Measurements from ENCODE around the gene FAM25A.
"Not testable (repeated sequence)": the region's sequence is repeated elsewhere in the genome, so short reads cannot be mapped to it uniquely, and the experiment has no call there.

FAM25A gene

DNA sequence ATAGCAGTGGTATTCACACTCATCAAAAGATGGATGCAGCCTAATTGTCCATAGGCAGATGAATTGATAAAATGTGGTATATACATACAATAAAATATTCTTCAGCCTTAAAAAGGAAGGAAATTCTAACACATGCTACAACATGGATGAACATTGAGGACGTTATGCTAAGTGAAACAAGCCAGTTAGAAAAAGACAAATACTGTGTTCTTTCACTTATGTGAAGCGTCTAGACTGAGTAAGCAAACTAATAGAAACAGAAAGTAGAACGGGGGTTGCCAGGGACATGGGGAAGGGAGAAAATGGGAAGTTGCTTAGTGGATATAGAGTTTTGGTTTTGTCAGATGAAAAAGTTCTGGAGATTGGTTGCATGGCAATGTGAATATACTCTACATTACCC lies 6.6 kb upstream of the FAM25A start:
- not testable (repeated sequence) for DNase-seq (ENCODE audit: low read depth)

DNA sequence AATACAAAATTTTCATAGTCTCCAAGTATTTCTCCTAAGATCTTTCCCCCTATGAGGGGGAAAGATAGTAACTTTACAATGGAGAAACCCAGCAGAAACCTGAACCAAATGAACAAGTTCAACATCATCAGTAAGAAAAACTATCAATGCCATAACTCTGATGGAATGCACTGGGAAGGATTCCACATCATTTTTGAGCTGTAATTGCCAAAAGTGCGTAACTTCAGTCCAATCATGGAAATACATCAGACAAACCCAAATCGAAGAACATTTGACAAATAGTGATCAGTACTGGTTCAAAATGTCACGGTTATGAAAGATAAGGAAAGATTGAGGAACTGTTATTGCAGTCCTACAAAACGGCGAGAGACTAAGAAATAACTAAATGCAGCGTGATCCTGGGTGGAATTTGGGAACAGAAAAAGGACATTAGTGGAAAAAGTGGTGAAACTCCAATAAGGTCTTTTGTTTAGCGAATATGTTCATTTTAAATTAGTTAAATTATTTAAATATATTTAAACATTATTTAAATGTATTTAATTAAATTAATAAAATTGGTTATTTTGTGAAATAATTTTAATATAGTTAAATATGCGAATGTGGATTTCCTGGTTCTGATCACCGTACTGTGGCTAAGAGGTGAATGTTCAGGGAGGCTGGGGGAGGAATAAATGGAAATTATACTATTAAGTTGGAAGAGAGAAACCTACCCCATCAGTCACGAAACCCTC lies 4.9 kb upstream of the FAM25A start:
- DNase-seq (ENCODE audit: low read depth): not testable (repeated sequence)

DNA sequence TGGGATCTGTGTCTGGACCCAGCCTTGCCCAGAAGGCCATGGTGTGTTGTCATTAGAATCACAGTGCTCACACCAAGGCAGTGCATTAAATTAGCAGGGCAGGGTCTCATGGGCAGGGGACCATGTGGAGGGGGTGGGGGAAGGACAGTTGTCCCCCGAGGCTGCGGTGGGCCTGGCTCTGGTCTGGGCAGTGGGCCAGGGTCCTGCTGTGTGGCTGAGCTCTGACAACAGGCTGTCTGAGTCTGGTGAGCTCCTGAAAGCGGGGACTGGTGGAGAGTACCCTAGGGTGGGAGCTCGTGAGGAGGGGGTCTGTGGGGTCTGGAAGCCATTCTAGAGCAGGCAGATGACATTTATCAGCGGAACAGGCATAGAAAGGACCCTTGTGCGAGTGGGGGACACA lies 2.0 kb upstream of the FAM25A start:
- not testable (repeated sequence) for DNase-seq (ENCODE audit: low read depth)

DNA sequence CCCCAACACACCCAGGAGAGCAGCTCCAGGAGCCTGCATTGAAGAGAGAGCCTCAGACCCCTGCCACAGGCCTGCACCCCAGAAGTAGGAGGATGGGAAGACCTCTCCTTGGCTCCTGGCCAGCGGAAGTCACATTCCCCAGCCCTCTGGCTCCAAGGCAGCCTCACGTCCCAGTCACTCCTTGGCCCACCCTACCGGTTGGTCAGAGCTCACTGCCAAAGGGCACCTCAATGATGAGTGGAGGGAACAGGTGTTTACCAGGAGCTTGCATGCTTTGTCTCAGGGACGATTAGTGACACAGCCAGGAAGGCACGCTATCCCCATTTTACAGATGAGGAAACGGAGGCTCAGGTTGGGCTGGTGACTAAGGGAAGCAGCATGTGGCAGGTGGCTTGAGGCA lies 1.0 kb upstream of the FAM25A start:
- not testable (repeated sequence) for DNase-seq (ENCODE audit: low read depth)

DNA sequence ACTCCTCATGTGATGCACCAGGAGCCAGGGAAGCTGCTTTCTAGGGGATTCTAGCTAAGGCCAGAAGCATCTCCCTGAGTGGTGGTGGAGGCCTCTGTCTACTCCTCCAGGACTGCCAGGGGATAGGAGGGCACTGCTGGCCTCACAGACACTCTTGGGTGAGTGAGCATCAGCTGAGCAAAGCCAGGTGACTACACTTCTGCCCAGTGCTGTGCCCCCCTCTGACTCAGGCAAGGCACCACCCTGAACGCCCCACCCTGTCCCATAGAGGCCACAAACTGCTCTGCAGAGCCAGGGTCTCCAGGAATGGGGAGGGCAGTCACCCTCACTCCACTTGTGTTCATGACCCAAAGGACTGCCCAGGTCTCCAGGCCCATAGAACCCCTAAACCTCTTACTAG lies 590 bp upstream of the FAM25A start:
- not testable (repeated sequence) for DNase-seq (ENCODE audit: low read depth)

DNA sequence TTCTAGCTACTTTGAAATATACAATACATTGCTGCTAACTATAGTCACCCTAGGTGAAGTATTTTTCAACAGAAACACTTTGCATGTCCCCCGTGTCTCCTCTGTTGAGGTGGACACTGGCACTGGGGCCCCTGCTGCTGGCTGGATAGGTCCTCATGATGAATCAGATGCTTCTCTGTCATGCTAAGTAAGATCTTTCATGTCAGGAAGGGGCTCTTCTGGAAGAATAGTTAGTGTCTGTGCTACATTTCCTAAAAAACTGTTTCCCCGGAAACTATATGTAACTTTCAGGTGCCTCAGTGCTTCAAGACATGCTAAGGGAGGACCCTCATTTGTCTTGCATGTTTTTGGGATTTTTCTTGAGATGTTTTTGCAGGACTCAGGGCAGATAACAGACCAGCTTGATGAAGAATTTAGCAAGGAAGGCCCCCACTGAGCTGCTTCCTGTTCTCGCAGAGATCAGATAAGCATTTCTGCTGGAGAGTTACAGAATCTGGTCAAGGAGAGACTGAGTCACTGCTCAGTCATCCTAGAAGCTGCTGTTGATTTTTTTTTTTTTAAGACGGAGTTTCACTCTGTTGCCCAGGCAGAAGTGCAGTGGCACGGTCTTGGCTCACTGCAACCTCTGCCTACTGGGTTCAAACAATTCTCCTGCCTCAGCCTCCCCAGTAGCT lies 5.3 kb downstream of the FAM25A start:
- DNase-seq (ENCODE audit: low read depth): not testable (repeated sequence)

DNA sequence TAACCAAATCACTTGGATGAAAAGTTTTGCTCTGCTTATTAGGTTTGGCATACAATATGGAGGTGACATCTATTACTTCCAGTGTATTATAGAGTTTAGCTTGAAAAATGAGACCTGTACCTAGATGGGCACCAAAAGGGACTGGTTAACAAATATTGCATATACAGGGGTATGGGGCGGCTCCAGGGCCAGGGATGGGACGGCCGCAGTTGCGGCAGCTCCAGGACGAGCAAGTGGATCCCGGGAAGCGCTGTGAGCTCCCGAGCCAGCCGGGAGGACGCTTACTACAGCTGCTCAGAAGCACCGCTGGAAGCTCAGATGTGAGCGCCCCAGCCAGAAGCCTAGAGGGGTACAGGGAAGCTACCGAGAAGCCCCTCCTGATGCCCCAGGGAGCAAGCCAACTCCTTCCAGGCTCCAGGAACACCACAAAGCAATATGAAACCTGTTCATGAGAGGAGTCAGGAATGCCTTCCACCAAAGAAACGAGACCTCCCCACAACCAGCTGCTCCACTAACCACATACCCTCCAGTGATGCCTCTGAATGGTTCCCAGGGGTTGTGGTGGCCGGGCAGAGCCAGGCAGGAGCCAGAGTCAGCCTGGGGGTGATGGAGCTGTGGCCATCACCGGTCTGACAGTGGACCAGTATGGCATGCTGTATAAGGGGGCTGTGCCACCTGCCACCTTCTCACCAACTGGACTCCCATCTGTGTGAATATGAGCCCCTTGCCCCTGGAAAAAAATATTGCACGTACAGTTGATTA lies 6.8 kb downstream of the FAM25A start:
- DNase-seq (ENCODE audit: low read depth): not testable (repeated sequence)

DNA sequence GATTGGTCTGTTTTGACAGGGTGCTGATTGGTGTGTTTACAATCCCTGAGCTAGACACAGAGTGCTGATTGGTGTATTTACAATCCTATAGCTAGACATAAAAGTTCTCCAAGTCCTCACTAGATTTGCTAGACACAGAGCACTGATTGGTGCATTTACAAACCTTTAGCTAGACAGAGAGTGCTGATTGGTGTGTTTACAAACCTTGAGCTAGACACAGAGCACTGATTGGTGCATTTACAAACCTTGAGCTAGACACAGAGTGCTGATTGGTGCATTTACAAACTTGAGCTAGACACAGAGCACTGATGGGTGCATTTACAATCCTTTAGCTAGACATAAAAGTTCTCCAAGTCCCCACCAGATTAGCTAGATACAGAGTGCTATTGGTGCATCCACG lies 10.3 kb downstream of the FAM25A start:
- not testable (repeated sequence) for DNase-seq (ENCODE audit: low read depth)

DNA sequence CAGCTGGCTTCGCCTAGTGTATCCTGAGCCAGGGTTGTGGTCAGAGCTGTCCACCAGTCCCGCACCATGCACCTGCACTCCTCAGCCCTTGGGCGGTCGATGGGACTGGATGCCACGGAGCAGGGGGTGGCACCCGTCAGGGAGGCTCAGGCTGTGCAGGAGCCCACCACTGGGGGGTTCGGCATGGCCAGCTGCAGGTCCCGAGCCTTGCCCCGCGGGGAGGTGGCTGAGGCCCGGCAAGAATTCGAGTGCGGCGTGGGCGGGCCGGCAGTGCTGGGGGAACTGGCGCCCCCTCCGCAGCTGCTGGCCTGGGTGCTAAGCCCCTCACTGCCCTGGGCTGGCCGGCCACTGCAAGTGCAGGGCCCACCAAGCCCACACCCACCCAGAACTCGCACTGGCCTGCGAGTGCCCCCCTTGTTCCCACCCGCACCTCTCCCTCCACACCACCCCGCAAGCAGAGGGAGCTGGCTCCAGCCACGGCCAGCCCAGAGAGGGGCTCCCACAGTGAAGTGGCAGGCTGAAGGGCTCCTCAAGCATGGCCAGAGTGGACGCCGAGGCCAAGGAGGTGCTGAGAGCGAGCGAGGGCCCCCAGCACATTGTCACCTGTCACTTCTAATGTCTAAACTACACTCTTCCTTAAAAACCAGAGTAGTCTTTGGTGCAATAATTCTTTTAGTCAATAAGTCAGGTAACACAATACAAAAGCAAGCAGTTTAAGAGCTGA lies 11.0 kb downstream of the FAM25A start:
- no peak for DNase-seq (ENCODE audit: low read depth)

DNA sequence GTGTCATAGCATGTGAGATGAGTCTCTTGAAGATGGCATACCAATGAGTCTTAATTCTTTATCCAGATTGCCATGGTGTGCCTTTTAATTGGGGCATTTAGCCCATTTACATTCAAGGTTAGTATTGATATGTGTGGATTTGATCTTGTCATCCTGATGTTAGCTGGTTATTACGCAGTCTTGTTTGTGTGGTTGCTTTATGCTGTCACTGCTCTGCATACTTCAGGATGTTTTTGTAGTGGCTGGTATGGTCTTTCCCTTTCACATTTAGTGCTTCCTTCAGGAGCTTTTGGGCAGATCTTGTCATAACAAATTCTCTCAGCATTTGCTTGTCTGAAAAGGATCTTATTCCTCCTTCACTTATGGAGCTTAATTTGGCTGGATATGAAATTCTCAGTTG lies 16.5 kb downstream of the FAM25A start:
- DNase-seq (ENCODE audit: low read depth): no peak

DNA sequence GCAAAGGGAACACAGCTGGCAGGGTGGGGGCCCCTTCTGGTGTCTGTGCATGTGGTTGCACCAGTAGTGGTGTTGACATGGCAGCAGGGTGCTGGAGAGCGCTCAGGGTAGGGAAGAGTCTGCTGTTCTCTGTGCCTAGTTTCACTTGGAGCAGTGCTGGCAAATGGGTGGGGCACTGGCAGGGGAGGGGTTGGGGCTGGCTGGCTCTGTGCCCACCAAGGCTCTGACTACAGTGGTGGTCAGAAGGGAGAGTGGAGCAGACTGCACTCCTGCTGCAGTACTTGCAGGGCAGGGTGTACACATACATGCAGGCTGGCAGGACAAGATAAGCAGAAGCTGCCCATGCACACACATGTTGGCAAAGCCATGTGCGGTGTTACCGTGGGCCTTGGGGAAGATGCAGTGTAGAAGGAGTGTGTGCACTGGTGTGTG lies 18.2 kb downstream of the FAM25A start:
- DNase-seq (ENCODE audit: low read depth): no peak

DNA sequence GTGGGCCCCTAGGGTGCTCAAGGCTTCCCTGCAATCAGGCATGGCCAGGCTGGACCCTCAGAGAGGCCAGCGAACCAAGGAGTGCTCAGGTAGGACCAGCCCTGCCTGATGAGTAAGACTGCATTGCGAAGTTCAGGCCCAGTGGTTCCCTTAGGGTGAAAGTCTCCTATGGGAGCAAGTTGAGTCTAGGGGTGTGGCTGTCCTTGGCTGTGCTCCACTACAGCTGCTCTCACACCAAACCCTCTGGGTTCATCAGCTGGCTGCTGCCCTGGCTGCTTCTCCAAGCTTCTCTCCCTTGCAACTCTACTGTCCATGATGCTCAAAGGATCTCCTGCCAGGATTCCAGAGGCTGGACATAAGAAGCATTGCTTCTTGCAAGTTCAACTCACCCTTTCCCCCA lies 18.7 kb downstream of the FAM25A start:
- no peak for DNase-seq (ENCODE audit: low read depth)

DNA sequence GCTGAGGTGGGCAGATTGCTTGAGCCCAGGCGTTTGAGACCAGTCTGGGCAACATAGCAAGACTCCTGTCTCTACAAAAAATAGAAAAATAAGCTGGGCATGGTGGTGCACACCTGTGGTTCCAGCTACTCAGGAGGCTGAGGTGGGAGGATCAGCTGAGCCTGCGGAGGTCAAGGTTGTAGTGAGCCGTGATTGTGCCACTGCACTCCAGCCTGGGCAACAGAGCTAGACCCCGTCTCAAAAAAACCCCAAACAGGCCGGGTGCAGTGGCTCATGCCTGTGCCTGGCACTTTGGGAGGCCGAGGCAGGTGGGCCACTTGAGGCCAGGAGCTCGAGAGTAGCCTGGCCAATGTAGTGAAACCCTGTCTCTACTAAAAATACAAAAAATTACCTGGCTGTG lies 23.5 kb downstream of the FAM25A start:
- not testable (repeated sequence) for DNase-seq (ENCODE audit: low read depth)

DNA sequence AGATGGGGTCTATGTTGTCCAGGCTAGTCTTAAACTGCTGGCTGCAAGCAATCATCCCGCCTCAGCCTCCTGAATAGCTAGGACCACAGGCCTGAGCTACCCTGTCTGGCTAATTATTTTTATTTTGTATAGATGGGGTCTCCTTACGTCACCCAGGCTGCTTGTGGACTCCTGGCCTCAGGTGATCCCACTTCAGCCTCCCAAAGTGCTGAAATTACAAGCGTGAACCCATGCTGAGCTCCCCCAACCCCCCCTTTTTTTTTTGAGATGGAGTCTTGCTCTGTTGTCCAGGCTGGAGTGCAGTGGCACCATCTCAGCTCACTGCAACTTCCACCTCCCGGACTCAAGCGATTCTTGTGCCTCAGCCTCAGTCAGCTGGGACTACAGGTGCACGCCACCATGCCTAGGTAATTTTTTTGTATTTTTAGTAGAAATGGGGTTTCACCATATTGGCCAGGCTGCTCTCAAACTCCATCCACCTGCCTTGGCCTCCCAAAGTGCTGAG lies 25.4 kb downstream of the FAM25A start:
- no peak for DNase-seq (ENCODE audit: low read depth)

DNA sequence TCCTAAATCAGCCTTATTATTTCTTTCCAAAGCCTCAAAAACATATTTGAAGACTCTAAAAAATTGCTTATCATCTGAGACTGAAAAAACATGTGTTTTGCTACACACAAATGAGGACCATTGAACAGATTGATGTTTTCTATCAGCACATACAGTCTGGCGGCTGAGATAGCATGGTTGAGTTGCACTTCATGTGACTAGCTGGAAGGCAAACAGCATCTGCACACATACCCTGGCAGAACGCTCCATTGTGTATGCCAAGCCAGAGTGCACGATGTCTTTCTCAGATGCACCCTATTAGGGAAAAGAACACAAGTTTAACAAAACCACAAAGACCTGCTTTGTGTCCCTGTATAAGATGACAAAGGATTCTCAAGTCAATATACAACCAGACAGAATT lies 33.0 kb downstream of the FAM25A start:
- no peak for DNase-seq (ENCODE audit: low read depth)

DNA sequence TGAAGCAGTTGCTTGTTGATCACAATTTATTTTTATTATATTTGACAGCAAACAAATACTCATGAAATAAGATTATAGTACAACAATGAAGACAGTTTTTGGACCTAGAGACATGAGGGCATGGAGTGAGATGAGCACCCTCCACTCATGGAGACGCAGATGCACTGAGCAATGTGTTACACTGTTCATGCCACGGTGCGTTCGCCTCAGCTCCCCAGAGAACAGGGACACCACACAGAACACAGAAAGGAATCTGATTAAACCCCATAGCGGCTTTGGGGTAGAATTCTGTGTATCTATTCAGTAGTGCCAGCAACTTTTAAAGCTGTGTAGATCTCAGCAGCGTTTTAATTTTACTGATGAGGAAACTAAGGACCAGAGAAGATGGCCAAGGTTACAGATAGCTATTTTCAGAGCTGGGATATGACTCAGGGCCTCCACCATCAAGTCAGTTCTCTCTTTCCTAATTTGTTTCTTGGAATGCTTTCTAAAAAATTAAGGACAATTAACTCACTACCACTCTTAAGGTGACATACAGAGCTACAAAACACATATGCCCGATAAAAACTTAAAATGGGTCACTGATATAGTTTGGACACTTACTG lies 33.6 kb downstream of the FAM25A start:
- no peak for DNase-seq (ENCODE audit: low read depth)

DNA sequence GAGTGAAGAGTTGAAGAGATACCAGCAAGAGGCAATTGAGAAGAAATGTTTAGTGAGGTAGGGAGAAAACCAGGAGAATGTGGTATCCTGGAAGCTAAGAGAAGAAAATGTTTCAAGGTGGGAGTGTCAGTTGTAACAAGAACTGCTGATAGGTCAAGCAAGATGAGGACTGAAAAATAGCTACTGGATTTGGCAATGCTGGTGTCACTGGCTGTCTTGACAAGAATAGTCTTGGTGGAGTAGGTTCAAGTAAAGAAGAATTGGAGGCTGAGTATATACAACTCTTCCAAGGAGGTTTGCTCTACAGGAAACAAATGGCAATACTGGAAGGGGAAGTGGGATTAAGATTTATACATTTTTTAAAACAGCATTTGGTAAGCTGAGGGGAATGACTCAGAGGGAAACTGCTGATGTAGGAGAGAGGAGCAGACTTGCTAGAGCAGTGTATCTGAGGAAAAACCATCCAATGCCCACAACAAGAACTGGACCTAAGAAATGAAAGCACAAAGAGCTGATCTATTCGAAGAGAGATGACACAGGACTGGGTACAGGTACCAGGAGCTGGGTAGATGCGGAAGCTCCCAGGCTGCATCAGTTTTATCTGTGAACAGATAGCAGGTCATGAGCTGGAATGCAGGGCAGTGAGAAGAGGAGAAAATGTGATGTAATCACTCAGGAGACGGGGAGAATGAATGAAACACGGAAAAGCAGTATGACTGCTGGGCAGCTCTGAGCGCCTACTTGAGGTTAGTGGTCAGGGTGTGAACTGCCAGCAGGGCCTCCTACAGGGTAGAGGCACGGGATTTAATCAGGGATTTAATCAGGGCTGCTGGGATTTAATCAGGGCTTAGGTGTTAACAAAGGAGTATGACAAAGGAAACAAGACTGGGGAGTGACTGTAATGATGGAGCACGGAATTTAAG lies 34.5 kb downstream of the FAM25A start:
- DNase-seq (ENCODE audit: low read depth): no peak

DNA sequence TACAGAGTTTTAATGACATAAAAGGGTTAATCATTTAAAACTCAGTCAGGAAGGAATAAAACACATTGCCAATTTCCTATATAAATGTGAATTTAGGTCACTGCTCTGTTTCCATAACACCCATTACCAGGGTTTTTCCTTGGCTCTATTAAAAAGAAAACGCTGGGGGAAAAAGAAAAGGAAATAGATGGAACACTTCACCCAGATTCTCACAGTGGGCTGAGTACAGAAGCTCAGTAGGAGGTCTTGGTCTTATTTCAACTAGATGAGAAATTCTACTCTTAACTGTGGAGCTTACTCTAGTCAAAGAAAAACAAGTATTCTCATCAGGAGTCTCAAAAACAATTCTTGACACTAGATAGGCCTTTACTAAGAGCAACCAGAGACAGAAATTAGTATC lies 38.1 kb downstream of the FAM25A start:
- DNase-seq (ENCODE audit: low read depth): no peak

DNA sequence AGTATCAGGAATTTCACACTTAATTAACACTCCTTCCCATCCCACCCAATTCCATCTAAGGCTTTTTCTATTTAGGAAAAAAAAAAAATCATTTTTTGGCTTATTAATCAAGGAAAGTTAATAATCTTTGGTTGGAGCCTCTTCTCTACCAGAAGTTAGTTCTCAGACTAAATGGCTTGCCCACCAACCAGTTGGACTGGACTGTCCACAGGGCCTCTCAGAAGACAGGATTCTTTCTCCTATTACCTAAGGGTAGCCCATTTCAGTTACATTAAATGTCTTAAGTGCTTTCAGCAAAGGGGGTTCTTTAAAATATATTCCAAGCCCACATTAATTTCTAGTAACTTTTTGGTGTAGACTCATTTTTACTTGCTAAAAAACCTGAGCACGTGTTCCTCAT lies 39.3 kb downstream of the FAM25A start:
- no peak for DNase-seq (ENCODE audit: low read depth)

DNA sequence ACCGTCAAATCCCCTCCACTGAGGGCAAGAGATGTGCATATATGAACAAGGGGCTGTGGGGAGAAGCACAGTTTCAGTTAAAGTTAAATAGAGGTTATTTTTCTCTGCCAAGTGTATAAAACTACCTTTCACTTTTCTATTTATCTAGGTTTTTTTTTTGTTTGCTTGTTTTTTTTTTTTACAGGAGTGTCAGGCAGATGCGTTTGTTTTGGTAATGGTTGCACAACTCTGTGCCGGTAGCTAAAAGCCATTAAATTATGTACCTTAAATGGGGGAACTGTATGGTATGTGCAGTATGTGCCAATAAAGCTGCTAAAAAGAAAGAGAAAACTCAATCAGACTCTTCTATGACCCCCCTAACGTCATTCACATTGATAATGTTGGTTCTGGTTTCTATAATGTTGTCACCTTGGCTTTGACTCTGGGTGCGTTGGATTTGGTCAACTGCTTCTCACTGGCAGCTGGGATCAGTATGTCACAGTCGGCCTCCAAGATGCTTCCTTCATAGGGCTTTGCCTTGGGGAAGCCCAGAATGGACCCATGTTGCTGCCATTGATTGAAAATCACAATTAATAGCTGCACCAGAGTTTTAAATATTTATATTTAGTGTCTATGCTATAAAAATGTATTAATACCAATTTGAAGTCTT lies 40.3 kb downstream of the FAM25A start:
- DNase-seq (ENCODE audit: low read depth): no peak
